Posterior cingulate gyrus (tissue), 11 donors: Measurements from ENCODE around the gene KRT14.
A peak's percentile ranks its signal among the peaks of the same experiment; 100 is the strongest.
"Not testable (repeated sequence)": the region's sequence is repeated elsewhere in the genome, so short reads cannot be mapped to it uniquely, and the experiment has no call there.

Experiments
- DNase-seq, 10 donors: peaks; one replicate each; pipeline versions ENCODE4 v3.0.0 to v3.0.0-alpha.2; 2020 to 2021; ENCODE audit warnings: mixed read lengths in 3 of 10
- intact Hi-C: fragments of 100-400 bp; cut with DNase I; formaldehyde crosslinking; loops from one replicate; pipeline ENCODE4 v1.15.1; 2023

The KRT14 gene

DNA sequence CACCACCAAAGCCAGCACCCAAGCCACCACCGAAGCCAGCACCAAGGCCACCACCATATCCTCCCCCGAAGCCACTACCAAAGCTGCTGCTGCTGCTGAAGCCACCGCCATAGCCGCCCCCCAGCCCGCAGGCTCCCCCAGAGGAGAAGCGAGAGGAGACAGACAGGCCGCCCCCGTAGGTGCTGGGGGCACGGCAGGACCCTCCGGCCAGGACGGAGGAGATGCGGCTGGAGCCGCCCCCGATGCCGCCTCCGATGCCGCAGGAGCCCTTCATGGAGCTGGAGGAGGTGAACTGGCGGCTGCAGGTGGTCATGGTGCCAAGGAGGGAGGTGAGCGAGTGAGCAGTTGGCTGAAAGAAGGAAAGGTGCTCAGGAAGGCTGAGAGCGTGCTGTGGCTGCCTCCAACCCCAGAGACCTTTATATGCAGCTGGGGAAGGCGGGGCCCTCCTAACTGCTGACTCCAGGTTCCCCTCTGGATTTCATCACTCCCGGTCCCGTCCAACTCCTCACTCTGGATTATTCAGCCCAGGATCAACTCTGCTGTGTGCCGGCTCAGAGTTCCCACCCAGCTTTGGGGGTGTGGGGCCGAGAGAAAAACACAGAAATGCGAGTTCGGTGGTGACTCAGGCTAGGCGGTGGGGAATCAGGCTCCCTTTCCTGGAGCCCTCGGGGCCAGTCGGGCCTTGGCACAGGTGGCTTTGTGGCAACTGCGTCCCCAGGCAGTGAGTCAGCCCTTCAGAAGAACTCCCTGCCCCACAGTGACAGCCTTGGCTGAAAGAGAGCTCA lies 25.9 kb upstream of the KRT14 start, which contains the start of gene KRT16:
KRT16 (minus strand) TSS at position 392 of the 785 bp plus-strand sequence; CDS start at position 313, 79 bp downstream.
- peak in 2 of 10 donors; percentile 31 to 78 for DNase-seq
- intact Hi-C loops, result not testable (repeated sequence)

DNA sequence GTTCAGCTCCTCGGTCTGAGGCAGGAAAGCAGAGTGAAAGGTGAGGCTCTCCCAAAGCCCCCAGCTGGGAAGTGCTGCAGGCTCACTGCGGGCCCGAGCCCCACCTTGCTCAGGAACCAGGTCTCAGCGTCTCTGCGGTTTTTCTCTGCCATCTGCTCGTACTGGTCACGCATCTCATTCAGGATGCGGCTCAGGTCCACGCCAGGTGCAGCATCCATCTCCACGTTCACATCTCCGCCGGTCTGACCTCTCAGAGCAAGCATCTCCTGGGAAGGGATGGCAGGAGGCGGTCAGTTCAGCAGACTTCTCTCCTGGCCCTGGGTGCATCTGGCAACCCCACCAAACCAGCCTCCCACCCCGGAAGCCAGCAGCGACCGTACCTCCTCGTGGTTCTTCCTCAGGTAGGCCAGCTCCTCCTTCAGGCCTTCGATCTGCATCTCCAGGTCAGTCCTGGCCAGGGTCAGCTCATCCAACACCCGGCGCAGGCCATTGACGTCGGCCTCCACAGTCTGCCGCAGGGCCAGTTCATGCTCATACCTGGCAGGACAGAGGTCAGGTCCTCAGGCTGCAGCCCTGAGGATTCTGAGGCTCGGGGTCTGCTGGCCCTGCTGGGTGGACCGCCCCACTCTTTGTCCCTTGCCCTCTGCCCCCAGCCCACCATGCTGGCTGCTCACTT lies 24.4 kb upstream of the KRT14 start:
- peak in 3 of 10 donors; percentile 49 to 83 (median 77) for DNase-seq
- intact Hi-C loops, result no loop called here

DNA sequence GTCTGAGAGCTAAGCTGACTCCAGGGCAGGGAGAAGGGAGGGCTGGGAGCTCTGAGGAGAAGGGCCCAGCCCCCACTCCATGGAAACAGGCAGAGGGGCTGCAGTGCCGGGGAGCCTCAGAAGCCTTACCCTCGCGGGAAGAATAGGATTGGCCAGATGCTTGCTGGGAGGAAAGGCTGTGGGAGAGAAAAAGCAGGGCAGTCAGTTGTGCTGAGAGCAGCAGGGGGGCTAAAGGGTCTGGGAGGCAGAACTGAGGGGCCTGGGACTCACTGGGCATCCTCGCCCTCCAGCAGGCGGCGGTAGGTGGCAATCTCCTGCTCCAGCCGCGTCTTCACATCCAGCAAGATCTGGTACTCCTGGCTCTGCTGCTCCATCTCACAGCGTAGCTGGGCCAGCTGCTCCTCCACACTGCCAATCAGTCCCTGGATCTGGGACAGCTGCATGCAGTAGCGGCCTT lies 23.4 kb upstream of the KRT14 start:
- peak in 2 of 10 donors; percentile 47 to 80 for DNase-seq
- intact Hi-C loops, result not testable (repeated sequence)

DNA sequence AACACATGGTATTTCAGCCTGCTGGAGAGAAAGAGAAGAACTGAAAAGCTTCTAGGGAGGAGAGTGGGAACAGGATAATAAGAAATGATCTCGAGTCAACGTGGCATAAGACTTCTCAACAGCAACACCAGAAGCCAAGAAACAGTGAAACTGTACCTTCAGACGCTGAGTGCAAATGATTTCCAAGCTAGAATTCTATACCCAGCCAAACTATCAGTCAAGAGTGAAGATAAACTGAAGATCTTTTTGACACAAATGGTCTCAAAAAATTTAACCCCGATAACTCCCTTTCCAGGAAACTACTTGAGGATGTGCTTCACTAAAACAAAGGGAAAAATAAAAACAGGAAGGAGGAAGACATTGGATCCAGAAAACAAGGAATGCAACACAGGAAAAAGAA lies 20.2 kb upstream of the KRT14 start:
- intact Hi-C loops, DNase-seq: not testable (repeated sequence)

DNA sequence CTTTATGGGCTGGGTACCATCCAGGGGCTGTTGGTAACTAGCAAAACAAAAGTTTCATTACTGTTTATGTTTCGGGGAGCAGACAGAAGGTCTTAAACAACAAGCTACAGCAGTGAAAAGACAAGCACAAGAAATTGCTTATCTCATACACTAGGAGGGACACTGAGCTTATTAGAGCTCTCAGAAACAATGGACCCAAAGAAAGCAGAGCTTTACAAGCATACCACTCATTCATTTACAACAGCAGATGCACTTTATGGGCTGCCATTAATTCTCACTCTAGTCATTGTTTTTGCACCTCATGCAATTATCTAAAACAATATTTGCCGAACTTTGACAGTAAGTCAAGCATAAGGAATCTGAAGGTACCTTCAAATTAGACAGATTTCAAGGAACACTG lies 15.8 kb upstream of the KRT14 start:
- intact Hi-C loops, result no loop called here
- no peak for DNase-seq

DNA sequence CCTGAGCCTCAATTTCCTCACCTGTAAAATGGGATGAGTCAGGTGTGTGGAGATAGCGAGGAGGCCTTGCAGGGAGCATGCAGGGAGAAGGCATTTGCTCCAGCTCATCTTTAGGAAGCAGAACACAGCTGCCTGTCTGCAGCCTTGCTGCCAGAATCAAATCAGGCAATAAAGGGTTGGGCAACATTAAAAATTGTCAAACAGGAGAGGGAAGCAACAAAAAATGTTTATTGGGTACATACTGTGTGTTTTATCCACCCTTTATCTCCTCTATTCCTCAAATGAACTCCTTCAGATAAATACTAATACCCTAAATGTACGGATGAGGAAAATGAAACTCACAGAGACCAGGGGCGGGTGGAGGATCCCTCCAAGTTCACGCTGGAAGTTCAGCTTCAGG lies 13.6 kb upstream of the KRT14 start:
- peak in 1 of 10 donors; percentile 13 for DNase-seq
- intact Hi-C loops, result no loop called here

DNA sequence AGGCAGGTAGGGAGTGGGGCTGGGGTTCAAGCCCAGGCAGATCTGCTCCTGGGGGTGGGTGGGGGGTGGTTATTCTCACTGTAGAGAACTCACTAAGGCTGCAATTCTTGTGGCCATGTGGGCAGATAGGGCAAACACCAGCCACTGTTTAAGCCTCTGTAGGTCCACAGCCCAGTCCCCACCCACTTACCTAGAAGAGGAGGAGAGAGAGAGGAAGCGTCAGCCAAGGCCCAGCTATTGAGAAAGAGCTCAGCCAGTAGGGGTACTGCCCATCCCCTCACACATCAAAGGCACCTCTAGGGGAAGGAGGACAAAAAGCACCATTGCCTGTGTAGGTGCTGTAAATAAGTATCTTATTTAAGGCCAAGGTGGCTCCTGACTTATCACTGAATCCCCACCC lies 13.0 kb upstream of the KRT14 start:
- DNase-seq, result peak in 1 of 10 donors; percentile 3
- intact Hi-C loops, result no loop called here

DNA sequence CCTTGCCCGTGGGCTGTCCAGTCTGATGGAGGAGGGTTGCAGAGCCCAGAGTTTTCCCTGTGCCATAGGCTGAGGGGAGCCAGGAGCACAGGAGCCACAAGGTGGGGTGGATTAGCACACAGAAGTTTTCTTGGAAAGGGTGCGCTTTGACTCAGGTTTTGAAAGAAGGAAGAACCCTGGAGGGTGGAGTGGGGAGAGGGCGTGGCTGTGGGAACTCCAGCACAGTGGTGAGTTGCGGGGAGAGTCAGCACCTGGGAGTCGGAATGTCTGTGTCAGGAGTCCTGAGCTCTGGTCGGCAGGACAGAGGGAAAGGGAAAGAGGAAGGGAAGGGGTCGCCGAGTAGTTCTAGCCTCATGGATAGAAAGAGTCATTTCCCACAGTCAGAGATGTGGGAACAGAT lies 8.9 kb upstream of the KRT14 start:
- DNase-seq, result peak in 1 of 10 donors; percentile 19

DNA sequence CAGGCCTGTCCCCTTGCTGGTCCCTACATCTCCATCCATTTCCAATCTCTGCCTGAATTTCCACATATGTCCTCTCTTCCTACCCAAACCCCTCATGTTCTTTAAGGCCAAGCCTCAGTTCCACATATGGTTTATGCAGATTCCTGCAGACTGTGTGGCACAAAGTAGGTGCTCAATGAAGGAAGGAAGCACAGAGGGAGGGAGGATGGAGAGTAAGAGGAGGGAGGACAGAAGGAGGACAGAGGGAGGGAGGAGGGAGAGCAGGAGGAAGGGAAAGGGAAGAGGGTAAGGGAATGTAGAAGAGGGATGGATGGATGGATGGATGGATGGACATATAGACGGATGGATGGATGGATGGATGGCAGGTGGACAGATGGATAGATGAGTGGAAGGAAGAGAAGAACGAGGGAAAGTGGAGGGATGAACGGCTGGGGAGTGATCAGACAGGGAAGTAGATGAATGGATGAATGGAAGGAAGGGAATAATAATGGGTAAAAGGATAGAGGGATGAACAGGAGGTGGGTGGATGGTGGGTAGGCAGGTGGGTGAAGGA lies 7.7 kb upstream of the KRT14 start:
- DNase-seq, result no peak
- intact Hi-C loops, result no loop called here

More for the DNA sequence above, 8.9 kb upstream of the KRT14 start:
- intact Hi-C loops, result no loop called here

DNA sequence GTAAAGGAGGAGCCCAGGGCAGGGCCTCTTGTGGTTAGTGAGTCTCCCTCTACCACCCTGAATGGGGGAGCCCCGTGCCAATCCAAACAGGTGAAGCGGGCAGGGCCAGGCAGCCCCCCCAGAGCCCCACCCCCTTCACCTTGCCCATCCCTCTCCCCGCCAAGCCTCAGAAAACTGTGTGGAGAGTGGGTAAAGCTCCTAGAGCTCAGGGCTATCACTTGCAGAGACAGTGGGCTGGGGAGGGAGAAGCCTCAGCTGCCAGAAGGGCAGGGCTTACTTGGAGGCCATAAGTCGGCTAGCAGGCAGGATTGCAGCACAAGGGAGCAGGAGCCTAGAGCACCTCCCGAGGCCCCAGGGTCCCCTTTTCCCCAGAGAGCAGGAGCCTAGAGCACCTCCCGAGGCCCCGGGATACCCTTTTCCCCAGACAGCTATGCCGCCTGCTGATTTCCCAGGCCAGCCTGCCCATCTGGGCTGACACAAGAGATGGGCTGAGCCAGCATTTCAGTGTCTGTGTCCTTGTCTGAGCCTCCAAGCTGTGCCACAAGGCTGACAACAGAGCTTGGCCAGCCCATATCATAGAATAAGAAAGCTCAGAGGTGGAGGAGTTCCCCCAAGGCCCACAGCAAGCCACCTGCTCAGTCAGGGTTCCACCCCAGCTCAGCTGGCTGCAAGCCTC lies 6.7 kb upstream of the KRT14 start:
- intact Hi-C loops, result no loop called here
- no peak for DNase-seq

DNA sequence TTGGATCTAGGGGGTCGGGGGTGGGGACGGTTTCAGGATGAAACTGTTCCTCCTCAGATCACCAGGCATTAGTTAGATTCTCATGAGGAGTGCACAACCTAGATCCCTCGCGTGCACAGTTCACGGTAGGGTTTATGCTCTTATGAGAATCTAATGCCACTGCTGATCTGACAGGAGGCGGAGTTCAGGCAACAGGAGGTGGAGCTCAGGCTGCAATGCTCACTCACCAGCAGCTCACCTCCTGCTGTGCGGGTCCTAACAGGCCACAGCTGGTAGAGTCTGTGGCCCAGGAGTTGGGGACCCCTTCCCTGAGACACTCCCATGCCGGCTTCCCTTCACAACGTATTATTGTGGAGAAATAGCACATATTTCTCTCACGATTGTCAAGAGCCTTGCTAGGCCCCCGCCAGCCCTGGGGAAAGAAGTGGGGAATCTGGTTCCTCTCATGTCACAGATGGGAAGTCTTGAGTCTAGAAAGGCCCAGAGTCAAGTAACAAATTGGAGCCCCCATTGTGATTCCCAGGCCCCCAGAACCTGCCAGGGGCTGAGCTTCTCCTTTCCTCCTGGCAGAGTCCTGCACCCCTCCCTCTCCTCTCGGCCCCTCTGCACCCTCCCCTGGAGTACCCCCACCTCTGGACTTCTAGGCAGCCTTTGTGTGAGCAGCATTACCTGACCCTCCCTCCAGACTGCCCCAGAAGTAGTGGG lies 6.1 kb upstream of the KRT14 start:
- intact Hi-C loops, result no loop called here
- no peak for DNase-seq

DNA sequence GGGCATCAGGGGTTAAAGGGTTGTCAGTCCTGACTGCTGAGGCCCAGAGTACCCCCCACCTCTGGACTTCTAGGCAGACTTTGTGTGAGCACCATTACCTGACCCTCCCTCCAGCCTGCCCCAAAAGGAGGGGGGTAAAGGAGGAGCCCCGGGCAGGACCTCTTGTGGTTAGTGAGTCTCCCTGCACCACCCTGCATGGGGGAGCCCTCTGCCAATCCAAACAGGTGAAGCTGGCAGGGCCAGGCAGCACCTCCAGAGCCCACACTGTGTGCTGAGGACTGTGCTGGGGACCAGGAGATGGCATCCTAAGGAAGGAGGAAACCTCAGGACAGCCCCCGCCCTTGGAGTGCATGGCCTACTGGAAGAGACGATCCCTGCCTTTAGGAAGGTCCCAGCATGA lies 2.6 kb upstream of the KRT14 start:
- intact Hi-C loops, result no loop called here
- no peak for DNase-seq

DNA sequence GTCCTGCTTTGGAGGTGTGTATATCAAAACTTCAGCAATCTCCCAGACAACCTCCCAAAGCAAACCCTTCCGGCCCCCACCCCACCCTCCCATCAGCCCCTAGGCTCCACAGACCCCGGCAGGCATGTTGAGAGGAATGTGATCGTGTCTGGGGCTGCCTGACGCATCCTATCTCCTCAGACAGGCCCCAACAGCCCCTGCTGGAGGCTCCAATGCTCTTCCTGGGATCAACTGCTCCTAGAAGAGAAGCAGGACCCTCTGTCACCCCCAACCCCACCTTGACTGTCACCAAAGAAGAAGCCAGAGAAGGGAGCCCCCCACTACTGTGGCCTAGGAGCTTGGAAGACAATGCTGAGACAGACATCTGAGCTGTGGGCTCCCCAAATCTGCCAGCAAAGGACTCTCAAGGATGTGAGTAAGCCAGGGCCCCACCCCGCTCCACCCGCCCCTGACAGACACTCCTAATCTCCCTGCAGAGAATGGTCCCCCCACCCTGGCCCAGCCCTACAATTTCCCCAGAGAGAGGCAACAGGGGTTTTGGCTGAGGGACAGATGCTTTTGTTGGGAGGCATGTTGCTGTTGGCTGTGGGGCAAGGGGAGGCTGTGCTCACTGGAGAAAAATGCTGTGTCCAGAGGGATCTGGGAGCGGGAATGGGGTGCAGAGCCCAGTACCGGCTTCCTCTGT lies 1.6 kb upstream of the KRT14 start:
- intact Hi-C loops, result no loop called here
- DNase-seq, result no peak

DNA sequence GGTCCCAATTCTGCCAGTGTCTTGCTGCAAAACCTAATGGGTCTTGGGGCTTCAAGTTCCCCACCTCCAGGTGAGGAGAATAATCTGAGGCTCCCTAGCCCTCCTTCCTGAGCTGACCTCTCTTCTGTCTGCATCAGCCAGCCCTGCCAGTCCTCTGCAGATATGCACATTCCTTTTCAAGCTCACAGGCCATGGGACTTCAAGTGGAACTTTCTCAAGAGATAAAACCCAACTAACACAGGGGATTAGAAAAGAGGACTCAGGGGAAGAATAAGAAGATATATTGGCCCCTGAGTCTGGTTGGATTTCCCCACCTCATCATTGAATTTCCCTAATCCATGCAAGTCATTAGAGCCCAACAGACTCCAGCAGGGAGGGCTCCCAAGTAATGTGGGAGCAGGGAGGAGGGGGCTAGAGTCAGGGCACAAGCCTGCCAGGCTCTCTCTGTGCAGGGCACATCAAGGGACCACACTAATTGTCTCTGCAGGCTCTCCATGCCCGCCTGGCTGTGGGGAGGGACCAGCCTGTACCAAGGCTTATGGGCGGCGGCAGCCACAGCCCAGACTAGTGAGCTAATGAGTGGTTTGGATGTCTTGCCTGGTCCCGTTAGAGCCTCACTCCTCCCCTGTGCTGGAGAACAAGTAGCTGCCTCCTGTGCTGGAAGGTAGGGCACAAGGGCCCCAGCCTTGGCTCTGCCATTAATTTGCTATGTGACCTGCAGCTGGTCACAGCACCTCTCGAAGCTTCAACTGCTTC lies 1.2 kb downstream of the KRT14 start:
- DNase-seq, result no peak
- intact Hi-C loops, result no loop called here

DNA sequence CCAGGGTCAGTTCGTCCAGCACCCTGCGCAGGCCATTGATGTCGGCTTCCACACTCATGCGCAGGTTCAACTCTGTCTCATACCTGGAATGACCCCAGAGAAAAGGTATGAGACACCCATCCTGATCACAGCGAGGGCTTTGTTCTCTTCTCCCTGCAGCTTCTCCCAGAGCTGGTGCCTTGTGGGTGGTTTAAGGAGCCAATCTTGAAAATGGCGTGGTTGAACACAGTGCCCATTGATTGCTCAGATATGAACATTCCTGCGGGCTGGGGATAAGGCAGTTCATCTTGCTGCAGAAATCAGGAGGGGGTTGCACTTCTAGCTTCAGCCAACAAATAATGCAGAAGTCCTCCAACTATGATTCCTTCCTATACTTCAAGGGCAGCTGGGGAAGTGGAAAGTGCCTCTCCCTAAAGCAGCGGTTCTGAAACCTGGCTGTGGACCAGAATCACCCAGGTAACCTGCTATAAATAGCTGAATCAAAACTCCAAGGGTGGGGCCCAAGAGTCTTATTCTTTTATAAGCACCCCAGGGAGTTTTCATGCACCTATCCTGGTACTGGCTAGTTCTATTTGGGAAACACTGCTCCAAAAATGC lies 2.3 kb downstream of the KRT14 start:
- intact Hi-C loops, DNase-seq: not testable (repeated sequence)

DNA sequence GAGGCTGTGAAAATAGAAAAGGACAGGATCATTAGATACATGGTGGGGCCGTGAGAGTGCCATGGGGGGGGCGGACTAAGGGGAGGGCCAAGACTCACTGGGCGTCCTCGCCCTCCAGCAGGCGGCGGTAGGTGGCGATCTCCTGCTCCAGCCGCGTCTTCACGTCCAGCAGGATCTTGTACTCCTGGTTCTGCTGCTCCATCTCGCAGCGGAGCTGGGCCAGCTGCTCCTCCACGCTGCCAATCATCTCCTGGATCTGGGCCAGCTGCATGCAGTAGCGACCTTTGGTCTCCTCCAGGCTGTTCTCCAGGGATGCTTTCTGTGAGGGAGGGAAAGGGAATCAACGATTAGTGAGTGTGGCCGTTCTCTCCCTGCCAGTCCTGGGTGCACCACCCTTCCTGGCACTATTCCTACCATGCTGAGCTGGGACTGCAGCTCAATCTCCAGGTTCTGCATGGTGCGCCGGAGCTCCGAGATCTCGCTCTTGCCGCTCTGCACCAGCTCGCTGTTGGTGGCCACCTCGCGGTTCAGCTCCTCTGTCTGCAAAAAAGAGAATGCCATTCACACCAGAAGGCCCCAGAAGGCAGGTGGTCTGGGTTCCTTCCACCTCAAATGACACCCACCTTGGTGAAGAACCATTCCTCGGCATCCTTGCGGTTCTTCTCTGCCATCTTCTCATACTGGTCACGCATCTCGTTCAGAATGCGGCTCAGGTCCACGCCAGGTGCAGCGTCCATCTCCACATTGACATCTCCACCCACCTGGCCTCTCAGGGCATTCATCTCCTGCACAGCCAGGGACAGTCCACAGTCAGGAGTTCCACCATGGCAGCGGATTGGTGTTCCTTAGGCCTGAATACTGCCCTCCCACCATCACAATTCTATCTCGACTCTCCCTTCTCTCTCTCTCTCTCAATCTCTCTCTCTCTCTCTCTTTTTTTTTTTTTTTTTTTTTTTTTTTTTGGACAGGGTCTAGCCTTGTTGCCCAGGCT lies 3.3 kb downstream of the KRT14 start:
- intact Hi-C loops, result no loop called here

More for the DNA sequence above, 3.3 kb downstream of the KRT14 start:
- no peak for DNase-seq
